Fibroblast of skin of left biceps (primary cell): ENCODE data around the gene HMGCS2.
A peak's percentile ranks its signal among the peaks of the same experiment; 100 is the strongest.
"Not testable (repeated sequence)": the region's sequence is repeated elsewhere in the genome, so short reads cannot be mapped to it uniquely, and the experiment has no call there.

ENCODE experiments used
- DNase-seq, 2 experiments: peaks; one replicate each; pipeline ENCODE4 v3.0.0-alpha.2; 2013; ENCODE audit warnings: low read depth in 2 of 2

The HMGCS2 gene

DNA sequence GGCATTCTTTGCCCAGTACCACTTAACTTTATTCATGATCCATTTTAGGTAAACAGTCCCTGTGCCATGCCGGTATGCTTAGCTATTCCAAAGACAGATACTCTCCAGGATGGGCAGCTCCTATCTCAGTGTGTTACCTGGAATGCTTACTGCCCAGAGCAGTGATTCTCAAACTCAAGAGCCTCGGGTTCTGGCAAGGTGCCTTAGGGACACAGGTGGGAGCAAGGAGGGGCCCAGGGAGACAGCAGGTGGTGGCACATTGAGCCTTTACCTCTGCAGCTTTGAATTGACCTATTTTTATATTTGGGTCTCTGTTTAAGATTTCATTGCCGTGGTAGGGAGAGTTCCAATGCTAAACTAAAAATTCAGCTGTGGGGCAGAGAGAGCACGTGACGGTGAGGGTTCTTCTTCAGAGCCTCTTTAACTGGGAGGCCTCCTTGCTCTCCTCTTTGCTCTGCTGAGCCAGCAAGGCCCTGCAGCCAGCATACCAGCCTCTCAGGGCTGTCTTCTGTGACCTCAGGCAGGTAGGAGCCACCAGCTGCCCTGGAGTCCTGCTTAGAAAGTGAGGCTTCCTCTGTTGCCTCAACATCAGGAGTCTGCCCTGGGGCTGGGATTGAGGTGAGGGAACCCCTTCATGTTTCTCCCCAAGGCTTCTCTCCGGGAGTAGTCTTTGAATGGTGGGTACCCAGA is 36.8 kb downstream of the HMGCS2 start:
- no peak for DNase-seq

DNA sequence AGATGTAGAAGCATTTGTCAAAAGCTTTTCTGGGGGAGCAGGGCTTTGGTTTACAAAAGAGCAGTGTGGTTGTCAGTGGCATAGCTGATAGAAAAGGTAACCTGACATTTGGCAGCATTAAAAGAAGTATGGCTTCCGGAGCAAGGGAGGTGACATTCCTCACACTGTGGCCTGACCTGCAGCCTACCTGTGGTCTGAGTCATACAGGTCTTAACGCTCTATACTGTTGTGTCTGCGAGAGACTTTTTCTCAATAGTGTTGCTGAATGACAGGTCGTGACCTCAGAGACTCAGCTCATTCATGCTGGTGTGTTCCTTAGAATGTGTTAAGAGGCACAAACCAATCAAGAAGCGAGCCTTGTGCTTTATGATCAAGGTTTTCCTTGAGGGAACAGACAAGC is 37.6 kb downstream of the HMGCS2 start:
- DNase-seq, result no peak

- DNase-seq, result no peak
Measured at GRCh38 chr1:119729044-119729443, 39.7 kb downstream of the HMGCS2 start.

DNA sequence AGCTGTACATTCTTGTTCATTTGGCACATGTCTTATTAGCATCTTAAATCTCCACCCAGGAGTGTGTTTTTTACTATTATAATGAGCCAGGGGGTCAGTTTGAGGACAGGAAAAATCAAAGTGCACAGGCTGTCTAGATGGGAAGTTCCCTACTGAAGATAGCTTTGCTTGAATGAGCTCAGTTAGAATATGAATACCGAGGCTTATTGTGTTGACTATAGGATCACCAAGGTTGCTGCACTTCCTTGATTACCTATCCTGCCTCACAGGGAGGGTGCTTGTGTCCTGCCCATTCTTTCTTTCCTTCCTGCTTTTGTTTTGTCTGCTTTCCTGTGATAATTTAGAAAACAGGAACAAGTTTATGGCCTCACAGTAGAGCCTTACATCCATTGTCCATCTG is 40.7 kb downstream of the HMGCS2 start:
- no peak for DNase-seq

DNA sequence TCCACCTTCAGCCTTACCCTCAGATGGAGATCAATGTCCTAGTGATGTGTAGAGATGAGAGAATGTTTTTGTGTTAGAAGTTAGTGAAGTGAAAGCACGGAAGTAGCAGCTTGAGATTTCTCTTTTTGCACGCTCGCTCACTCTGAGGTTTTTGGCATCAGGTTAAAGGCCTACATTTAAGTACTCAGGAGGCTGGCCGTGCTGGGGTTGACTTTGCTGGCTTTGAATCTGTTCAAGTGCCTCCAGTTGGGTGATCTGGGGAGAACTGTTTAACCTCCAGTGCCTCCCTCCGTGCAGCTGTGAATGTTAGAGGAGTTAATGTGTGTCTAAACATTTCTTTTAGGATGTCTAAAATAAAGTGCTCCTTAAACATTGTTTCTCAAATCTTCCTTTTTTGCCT is 43.1 kb downstream of the HMGCS2 start:
- DNase-seq, result no peak

DNA sequence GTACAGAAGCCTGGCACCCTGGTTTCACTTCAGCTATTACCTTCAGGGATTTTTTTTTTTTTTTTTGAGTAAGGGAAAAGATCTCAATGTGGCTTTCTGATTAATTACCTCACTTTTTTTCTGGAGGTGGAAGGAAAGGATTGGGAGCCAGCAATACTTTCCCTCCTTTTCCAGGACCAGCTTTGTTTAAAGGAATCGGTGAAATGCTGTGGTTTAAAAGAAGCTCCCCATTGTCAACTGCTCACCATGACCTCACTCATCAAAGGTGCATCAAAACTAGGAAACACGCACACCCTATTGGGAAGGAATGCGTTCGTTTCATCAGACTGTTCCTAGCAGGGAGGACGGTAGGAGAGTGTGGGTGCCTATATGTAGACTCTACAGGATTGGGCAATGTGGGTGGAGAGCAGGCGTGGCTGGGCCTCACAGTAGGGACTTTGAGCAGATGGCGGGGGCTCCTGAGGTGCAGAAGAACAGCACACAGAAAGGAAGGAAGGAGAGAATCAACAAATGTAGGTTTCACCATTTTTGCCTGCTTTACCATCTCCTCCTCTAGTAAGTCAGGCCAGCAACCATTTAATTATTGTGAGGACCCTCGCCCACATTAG is 44.0 kb downstream of the HMGCS2 start:
- DNase-seq, result no peak

DNA sequence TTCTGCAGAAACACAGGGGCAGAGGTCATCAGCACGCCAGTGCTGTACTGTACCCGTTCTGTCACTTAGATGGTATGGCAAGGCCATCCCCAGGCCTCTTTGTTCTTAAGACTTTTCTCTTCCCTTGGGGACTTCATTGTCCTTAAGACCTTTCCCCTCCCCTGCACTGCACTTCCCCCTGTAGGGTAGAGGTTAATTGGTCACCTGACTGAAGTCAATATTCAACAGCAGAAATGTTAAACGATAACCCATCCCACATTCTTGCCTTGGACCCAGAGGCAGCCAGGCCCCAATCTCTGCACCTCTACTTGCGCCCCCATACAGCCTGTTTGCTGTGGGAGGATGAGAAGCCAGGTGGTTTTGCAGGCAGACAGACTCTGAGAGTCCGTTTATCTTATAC is 46.8 kb downstream of the HMGCS2 start:
- no peak for DNase-seq

GRCh38 chr1:119720866-119721440 is 47.8 kb downstream of the HMGCS2 start:
- DNase-seq, result no peak

DNA sequence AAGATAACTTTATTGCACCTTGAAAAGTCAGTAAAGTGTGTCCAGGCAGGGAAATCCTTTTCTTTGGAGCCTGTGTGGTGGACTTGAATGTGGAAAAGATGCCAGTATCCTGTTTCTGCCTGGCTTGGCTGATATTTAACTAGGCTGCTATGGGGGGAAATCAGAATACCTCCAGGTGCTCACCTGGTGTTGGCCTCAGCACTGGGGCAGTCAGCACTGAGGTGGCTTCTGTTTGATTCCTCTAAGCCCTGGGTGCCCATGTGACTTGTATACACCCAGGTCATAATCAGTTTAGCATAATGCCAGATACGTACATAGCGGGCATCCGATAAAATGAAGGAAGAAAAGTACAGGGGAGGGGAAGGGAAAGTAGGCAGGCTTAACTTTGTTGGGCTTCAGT is 49.7 kb downstream of the HMGCS2 start:
- no peak for DNase-seq

GRCh38 chr1:119718409-119718808 is 50.3 kb downstream of the HMGCS2 start:
- DNase-seq, result no peak

DNA sequence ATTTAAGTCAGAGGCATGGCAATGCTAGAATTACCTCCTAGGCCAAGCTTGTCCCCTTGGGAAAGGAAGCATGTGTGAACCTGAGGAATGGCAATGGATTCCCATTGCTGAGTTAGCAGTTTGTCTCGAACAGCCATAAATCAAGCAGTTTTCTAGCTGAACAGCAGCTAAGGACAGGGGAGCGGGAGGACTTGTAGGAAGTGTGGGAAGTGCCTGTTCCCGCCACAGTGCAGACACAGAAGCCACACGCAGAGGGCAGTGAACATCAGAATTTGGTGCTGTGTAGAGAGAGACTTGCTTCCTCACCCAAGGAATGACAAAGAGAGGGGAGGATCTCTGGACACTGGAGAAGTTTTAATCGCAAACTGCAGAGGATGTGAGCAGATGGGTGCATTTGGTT is 53.2 kb downstream of the HMGCS2 start:
- DNase-seq, result no peak

GRCh38 chr1:119714583-119714982 is 54.1 kb downstream of the HMGCS2 start:
- no peak for DNase-seq

- no peak for DNase-seq
Measured at GRCh38 chr1:119713749-119714456, 54.8 kb downstream of the HMGCS2 start.

- no peak for DNase-seq
Measured at GRCh38 chr1:119713039-119713748, 55.5 kb downstream of the HMGCS2 start.

DNA sequence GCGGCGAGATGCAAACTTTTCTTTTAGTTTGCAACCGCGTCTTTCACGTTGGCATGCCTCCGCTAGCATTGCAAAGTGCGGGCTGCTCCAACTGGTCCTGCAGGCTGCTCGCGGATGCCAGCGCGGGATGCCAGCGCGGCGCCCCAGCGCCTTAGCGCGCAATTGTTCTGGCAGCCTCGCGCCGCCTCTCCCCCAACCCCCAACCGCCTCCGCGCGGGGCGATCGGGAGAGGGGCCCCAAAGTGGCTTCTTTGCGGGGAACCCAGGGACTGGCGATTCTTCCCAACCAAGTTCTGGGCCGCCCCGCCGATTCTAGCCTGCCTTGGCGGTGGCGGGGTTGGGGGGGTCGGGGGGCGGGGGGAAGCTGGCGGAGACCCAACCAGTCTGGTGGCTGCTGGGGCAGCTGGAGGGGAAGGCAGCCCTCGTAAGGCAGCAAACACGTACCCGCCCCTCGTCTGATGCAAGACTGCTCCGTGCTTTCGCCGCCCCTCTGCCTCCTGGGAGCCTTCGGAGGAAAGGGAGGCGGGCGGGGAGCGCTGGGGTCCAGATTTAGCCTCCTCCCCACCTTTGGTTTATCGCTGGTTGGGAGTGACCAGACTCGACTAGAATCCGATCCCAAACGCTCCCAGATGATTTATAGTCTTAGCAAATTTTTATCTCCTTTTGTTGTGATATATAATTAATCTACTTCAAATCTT is 56.2 kb downstream of the HMGCS2 start:
- DNase-seq, result peak; percentile 91 to 93

DNA sequence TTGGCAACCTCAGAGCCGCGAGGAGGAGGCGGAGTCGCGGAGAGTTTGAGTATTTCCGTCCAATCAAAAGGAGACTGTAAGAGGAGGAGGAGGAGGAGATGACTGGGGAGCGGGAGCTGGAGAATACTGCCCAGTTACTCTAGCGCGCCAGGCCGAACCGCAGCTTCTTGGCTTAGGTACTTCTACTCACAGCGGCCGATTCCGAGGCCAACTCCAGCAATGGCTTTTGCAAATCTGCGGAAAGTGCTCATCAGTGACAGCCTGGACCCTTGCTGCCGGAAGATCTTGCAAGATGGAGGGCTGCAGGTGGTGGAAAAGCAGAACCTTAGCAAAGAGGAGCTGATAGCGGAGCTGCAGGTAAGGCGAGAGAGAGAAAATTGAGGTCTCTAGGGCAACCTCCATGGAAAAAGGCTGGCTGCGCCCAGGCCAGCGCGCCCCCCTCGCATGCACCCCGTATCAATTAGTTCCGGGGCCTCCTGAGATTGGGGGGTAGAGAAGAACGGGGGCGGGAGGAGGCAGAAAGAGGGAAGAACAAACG is 56.8 kb downstream of the HMGCS2 start, which contains the start of gene PHGDH:
Gene PHGDH, plus strand, starts transcription at position 131 of the 538 bp plus-strand sequence. Its CDS starts 89 bp downstream, at position 220.
- DNase-seq, result peak; percentile 81 to 84

DNA sequence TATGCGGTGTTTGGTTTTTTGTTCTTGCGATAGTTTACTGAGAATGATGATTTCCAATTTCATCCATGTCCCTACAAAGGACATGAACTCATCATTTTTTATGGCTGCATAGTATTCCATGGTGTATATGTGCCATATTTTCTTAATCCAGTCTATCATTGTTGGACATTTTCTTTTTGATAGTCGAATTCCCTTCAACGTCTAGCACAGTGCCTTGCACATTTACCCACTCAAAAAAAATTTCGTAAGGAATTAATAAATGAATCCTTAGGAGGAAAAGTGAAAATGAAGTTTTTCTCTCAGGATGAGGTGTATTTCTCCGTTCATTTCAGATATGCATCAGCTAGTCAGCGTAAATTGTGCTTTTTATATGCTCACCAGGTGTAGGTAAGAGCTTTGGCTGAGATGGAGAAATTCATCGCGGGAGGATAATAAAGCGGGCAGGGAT is 57.3 kb downstream of the HMGCS2 start:
- not testable (repeated sequence) for DNase-seq

DNA sequence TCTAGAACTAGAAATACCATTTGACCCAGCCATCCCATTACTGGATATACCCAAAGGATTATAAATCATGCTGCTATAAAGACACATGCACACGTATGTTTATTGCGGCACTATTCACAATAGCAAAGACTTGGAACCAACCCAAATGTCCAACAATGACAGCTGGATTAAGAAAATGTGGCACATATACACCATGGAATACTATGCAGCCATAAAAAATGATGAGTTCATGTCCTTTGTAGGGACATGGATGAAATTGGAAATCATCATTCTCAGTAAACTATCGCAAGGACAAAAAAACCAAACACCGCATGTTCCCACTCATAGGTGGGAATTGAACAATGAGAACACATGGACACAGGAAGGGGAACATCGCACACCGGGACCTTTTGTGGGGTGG is 62.1 kb downstream of the HMGCS2 start:
- not testable (repeated sequence) for DNase-seq

DNA sequence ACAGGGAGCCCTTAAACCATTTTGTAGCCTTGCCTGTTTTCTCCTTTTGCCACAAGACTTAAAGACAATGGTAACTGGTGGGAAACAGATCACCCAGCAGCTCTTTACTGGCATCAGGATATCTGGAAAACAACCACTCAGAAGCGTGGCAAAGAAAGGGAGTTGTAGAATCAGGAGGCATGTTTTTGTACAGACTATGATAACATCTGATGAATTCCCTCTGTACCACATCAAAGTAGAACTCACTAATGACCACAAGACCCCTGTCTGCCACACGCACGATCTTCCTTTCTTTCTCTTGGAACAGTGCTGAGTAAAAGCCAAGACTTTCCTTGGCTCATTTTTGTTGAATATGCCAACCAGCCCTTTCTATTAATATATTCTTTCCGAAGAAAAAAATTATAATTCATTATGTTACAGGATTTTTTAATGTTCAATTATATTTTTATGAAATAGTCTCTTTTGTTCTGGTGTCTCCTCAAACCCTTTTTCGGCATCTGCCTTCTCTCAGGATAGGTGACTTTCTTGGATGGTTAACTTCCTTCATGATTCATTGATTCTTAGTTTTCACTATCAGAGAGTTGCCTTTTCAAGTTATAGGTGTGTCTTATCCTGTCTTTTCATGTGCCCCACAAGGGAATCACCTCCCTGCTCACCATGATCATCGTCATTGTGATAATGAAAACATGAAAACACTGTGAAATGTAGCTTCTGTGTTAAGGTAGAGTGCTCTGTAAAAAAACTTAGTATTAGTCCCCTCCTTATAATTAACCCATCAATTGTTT is 64.8 kb downstream of the HMGCS2 start:
- no peak for DNase-seq

DNA sequence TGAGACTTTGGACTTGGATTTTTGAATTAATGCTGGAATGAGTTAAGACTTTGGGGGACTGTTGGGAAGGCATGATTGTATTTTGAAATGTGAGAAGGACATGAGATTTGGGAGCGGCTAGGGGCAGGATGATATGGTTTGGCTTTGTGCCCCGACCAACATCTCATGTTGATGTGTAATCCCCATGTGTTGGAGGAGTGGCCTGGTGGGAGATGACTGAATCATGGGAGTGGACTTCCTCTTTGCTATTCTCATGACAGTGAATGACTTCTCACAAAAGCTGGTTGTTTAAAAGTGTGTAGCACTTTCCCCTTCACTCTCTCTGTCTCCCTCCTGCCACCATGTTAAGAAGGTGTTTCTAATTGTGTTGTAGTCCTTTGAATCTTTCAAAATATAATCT is 66.3 kb downstream of the HMGCS2 start:
- DNase-seq, result peak; percentile 71 to 76
